ENCODE data around the gene PAOX. TPM values are rescaled to one million over a fixed set of nuclear protein-coding genes. Genes with fewer than 3 reads are reported as not detected.

Gene PAOX
- total and polyA plus RNA-seq, 7 donors, result 2.4 to 5.2 (median 3.5) TPM

DNA sequence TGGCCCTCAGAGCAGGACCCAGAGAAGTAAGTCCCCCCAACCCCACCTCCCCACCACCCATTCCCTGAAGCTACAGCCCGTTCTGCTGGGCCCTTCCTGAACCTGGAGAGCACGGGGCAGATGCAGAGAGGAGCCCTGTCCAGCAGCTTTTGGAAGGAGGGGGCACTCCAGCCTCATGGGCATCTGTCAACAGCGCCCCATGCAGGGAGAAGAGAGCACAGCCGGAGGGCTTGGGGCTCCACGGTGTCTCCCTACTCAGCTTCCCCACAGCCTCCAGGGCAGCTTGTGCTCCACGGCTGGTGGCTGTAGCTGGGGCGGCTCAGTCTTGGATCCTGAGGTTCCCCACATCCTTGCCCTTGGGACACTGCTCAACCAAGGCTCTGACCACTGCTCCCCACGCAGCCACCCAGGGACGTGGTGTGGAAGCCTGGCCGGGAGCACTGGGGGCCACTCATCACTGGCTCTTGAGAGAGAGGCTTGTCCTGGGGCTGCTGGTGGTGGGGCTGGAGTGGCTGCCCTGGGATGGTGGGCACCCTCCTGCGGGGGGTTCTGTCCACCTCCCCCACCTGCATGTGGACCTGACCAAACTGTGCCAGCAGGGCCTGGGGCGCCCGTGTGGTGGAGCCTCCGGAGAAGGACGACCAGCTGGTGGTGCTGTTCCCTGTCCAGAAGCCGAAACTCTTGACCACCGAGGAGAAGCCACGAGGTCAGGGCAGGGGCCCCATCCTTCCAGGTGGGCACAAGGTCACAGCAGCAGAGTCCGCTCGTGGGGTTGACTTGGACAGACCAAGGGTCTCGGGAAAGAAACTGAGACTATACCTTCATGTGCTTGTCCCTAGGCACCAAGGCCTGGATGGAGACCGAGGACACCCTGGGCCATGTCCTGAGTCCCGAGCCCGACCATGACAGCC is 27.4 kb upstream of the PAOX start:
- no peak for ATAC-seq
- TF ChIP-seq, protein P1, sequence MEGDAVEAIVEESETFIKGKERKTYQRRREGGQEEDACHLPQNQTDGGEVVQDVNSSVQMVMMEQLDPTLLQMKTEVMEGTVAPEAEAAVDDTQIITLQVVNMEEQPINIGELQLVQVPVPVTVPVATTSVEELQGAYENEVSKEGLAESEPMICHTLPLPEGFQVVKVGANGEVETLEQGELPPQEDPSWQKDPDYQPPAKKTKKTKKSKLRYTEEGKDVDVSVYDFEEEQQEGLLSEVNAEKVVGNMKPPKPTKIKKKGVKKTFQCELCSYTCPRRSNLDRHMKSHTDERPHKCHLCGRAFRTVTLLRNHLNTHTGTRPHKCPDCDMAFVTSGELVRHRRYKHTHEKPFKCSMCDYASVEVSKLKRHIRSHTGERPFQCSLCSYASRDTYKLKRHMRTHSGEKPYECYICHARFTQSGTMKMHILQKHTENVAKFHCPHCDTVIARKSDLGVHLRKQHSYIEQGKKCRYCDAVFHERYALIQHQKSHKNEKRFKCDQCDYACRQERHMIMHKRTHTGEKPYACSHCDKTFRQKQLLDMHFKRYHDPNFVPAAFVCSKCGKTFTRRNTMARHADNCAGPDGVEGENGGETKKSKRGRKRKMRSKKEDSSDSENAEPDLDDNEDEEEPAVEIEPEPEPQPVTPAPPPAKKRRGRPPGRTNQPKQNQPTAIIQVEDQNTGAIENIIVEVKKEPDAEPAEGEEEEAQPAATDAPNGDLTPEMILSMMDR (IDR thresholded peaks at IDR 0.05), result no peak
- H3K27ac ChIP-seq, result no peak overlapping the region
- peaks cover 0 to 41% (median 3%) of the 10 kb centered on the region in 3 donors for H3K27me3 ChIP-seq (ENCODE audit: insufficient read depth in 3 of 3, low read length in 2 of 3)
- H3K4me1 ChIP-seq, result peaks cover 2% of the 10 kb centered on the region
- H3K36me3 ChIP-seq (ENCODE audit: insufficient read depth in 1 of 2, low read depth in 1 of 2), result no peaks in the 10 kb centered on the region
- WGBS, 3 donors, result 62 to 68% (median 67%) methylated on average over 23 to 24 of the region's 24 CpGs
- peak in 1 of 2 donors; percentile 49 for DNase-seq
- no peak overlapping the region for H3K4me3 ChIP-seq
- no peaks in the 10 kb centered on the region for H3K9me3 ChIP-seq
- intact Hi-C loops (cut with DNase I), result no loop called here

DNA sequence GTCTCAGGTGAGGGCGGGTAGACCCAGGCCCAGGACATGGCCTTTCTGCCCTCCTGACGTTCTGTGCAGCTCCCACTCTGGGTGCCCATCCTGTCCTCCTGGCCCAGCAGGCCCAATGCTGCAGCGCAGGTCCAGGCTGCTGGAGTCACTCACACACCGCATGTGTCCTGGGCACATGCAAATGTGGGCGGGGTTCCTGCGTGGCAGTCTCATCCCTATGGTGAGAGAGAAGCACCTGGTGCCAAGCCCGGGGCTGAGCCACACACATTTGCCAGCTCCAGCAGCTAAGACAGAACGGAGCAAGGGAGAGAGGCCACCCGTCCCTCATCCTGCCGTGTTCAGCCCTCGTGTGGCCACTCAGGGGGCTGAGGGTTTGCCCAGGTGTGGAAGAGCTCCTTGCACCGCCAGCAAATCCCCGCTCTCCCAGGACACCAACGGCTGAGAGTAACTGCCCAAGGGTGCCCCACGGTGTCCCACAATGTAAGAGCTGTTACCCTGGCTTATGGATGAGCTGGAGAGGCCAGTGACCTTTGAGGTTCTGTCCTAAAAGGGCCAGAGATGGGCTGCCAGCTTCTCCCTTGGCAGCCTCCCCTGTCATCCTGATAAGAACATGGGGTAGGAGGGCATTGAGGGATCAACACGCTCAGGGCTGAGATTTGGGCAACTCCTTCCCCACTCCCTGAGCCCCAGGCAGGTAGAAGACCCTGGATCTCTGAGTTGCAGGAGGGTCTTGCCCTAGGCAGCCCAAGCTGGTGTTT is 25.7 kb upstream of the PAOX start:
- WGBS, 3 donors, result 67 to 79% (median 69%) methylated on average over 16 of the region's 16 CpGs
- ATAC-seq (no peak), DNase-seq (peak in 1 of 2 donors; percentile 32)
- Histone ChIP-seq H3K27ac (no peak overlapping the region), H3K9me3 (no peaks in the 10 kb centered on the region), H3K27me3 (ENCODE audit: insufficient read depth in 3 of 3, low read length in 2 of 3) (peaks cover 0 to 23% (median 0%) of the 10 kb centered on the region in 3 donors), H3K4me1 (peaks cover 4% of the 10 kb centered on the region), H3K36me3 (ENCODE audit: insufficient read depth in 1 of 2, low read depth in 1 of 2) (no peaks in the 10 kb centered on the region), H3K4me3 (no peak overlapping the region)
- TF ChIP-seq, protein P1 (IDR thresholded peaks at IDR 0.05), result no peak
- intact Hi-C loops (cut with DNase I), result no loop called here

DNA sequence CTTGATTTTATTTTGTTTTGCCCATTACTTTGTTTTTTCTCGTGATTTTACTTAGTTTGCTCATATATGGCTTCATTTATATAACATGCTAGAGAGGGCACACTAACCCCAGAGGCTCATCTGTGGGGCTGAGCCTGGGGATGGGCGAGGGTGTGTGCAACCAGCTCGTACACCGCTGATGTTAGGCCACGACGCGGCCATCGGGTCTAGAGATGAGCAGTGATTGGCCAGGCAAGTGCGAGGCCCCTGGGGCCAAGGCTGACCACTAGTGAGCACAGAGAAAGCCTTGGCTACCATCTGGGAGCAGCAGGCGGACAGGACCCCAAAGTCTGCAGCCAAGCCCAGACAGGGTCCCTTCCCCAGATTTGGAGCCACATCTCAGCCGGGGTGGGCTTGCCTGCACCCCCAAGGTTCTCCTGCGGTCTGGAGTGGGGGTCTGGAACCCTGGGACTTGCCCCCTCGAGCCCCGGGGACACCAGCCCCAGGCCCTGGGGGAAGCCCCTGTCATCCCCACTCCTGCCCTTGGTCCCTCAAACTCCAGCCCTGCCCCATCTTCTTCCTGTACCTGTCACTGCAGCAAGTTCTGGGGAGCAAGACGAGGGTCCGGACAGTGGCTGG is 25.0 kb upstream of the PAOX start:
- WGBS, 3 donors, result 81 to 93% (median 84%) methylated on average over 15 to 16 of the region's 16 CpGs
- DNase-seq (no peak), ATAC-seq (no peak)
- intact Hi-C loops (cut with DNase I), result no loop called here
- H3K9me3 ChIP-seq, result no peaks in the 10 kb centered on the region
- no peak overlapping the region for H3K4me3 ChIP-seq
- peaks cover 4% of the 10 kb centered on the region for H3K4me1 ChIP-seq
- H3K27me3 ChIP-seq (ENCODE audit: insufficient read depth in 3 of 3, low read length in 2 of 3), result peaks cover 0 to 22% (median 0%) of the 10 kb centered on the region in 3 donors
- no peak overlapping the region for H3K27ac ChIP-seq
- TF ChIP-seq, protein P1 (IDR thresholded peaks at IDR 0.05), result no peak
- H3K36me3 ChIP-seq (ENCODE audit: insufficient read depth in 1 of 2, low read depth in 1 of 2), result no peaks in the 10 kb centered on the region

DNA sequence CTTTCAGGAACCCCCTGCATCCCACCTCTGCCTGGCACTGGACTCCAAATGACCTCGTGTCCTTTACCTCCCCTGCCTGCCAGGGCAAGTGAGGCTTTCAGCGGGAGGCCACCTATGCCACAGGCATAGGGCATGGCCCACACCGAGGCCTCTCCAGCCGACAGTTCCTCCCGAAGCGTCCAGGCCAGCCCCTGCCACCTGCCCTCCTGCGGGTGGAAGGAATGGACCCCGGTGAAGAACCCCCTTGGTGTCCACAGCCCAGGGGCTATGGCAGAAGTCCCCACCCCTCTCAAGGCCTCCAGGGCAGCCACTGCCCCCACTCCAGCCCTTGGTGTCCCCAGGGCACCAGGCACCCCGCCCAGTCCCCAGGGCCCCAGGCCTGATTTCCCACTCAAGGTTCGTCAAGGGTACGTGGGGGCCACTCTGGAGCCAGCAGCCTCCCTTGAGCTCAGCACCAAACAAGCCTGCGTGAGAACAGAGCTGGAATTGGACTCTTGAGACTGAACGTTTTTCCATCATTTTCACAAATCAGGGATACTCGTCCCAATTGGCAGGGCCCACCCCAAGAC is 24.3 kb upstream of the PAOX start:
- Histone ChIP-seq H3K4me1 (peaks cover 4% of the 10 kb centered on the region), H3K27me3 (ENCODE audit: insufficient read depth in 3 of 3, low read length in 2 of 3) (peaks cover 0 to 15% (median 0%) of the 10 kb centered on the region in 3 donors), H3K36me3 (ENCODE audit: insufficient read depth in 1 of 2, low read depth in 1 of 2) (no peaks in the 10 kb centered on the region), H3K27ac (no peak overlapping the region), H3K9me3 (no peaks in the 10 kb centered on the region), H3K4me3 (no peak overlapping the region)
- TF ChIP-seq, protein P1 (IDR thresholded peaks at IDR 0.05), result no peak
- no peak for ATAC-seq
- 92 to 96% (median 93%) methylated on average over 12 to 14 of the region's 14 CpGs for WGBS, 3 donors
- intact Hi-C loops (cut with DNase I), result no loop called here
- peak in 1 of 2 donors; percentile 46 for DNase-seq

All from psoas muscle (tissue), 8 donors.